DOHH2 (cell line): ENCODE results near the gene ZNF17.

ENCODE experiments used
- H3F3A ChIP-seq: fragments of 200-600 bp; sonication (generic), shearing (Covaris generic); 2 replicates; pipeline ENCODE4 v1.6.0; 2016; ENCODE audit warnings: antibody characterized with exemption, mild to moderate bottlenecking; ENCODE audit not compliant: control insufficient read depth, insufficient read depth
- H3K27ac ChIP-seq: fragments of 200-600 bp; sonication (generic); 2 replicates; pipeline ENCODE4 v1.5.1; 2014; ENCODE audit warnings: low read depth, mild to moderate bottlenecking, low read length, moderate library complexity
- H3K27me3 ChIP-seq: fragments of 200-600 bp; sonication (generic); 2 replicates; pipeline ENCODE4 v1.6.1; 2014; ENCODE audit warnings: mild to moderate bottlenecking, low read length, mixed read lengths; ENCODE audit not compliant: control insufficient read depth
- H3K36me3 ChIP-seq: fragments of 200-600 bp; sonication (generic); 2 replicates; pipeline ENCODE4 v1.6.1; 2014; ENCODE audit warnings: mild to moderate bottlenecking, low read length, moderate library complexity, mixed read lengths; ENCODE audit not compliant: control insufficient read depth
- H3K4me1 ChIP-seq: fragments of 200-600 bp; sonication (generic); 2 replicates; pipeline ENCODE4 v1.6.1; 2014; ENCODE audit warnings: mild to moderate bottlenecking, low read length, mixed read lengths; ENCODE audit not compliant: control insufficient read depth
- H3K4me2 ChIP-seq: fragments of 200-600 bp; sonication (generic); 2 replicates; pipeline ENCODE4 v1.6.0; 2014; ENCODE audit warnings: mild to moderate bottlenecking, low read length, moderate library complexity
- H3K4me3 ChIP-seq: fragments of 200-600 bp; sonication (generic); 2 replicates; pipeline ENCODE4 v1.5.1; 2014; ENCODE audit warnings: mild to moderate bottlenecking, low read length, mixed read lengths
- H3K79me2 ChIP-seq: fragments of 200-600 bp; sonication (generic); 2 replicates; pipeline ENCODE4 v1.6.1; 2014; ENCODE audit warnings: mild to moderate bottlenecking, low read length, mixed read lengths; ENCODE audit not compliant: control insufficient read depth
- H3K9me2 ChIP-seq: fragments of 200-600 bp; sonication (generic); replicated peaks from 2 replicates; pipeline ENCODE4 v1.6.1; 2014; ENCODE audit warnings: mild to moderate bottlenecking, low read length, mixed read lengths; ENCODE audit not compliant: control insufficient read depth
- H3K9me3 ChIP-seq: fragments of 200-600 bp; sonication (generic); 2 replicates; pipeline ENCODE4 v1.6.1; 2014; ENCODE audit warnings: antibody characterized with exemption, low read length, mixed read lengths; ENCODE audit not compliant: control insufficient read depth, insufficient read depth
- H4K20me1 ChIP-seq: fragments of 200-600 bp; sonication (generic); 2 replicates; pipeline ENCODE4 v1.6.0; 2014; ENCODE audit warnings: low read depth, mild to moderate bottlenecking, antibody characterized with exemption, low read length, moderate library complexity; ENCODE audit not compliant: control insufficient read depth, insufficient read depth
- CTCF ChIP-seq: fragments of 200-600 bp; sonication (generic); IDR thresholded peaks from one replicate; pipeline ENCODE4 v1.5.1; 2014; ENCODE audit warnings: antibody characterized with exemption, mild to moderate bottlenecking, low read depth, low read length; ENCODE audit not compliant: poor library complexity, severe bottlenecking
- EZH2phosphoT487 ChIP-seq: fragments of 200-600 bp; sonication (generic); IDR thresholded peaks from 2 replicates; pipeline ENCODE4 v1.6.1; 2017; ENCODE audit warnings: borderline replicate concordance, mild to moderate bottlenecking, antibody characterized with exemption, low read length, moderate library complexity, mixed read lengths

The ZNF17 gene

DNA sequence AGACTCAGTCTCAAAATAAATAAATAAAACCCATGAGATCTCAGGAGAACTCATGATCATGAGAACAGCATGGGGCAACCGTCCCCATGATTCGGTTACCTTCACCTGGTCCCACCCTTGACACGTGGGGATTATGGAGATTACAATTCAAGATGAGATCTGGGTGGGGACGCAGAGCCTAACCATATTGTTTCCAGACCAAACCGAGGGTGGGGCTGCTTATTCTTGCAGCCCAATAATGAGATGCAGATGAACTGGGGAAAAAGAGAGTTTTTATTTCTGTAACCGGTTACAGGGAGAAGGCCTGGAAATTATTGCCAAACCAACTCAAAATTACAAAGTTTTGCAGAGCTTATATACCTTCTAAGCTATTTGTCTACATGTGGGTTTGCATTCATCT, 34.8 kb upstream of the ZNF17 start:
- peaks cover 45% of the 10 kb centered on the region; the same call in 1 of the 2 replicates for H3K9me3 ChIP-seq

DNA sequence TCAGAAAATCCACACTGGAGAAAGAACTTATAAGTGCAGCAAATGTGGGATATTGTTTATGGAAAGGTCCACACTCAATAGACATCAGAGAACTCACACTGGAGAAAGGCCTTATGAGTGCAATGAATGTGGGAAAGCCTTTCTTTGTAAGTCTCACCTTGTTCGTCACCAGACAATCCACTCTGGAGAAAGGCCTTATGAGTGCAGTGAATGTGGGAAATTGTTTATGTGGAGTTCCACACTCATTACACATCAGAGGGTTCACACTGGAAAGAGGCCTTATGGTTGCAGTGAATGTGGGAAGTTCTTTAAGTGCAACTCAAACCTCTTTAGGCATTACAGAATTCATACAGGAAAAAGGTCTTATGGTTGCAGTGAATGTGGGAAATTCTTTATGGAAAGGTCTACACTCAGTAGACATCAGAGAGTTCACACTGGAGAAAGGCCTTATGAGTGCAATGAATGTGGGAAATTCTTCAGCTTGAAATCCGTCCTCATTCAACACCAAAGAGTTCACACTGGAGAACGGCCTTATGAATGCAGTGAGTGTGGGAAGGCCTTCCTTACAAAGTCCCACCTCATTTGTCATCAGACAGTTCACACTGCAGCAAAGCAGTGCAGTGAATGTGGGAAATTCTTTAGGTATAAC, 33.3 kb upstream of the ZNF17 start:
- H3K4me1 ChIP-seq: no peaks in the 10 kb centered on the region
- H3K4me2 ChIP-seq: no peak overlapping the region
- H3K4me3 ChIP-seq: no peak overlapping the region
- H3F3A ChIP-seq: no peaks in the 10 kb centered on the region
- no peak for TF ChIP-seq CTCF
- TF ChIP-seq EZH2phosphoT487: no peak
- H4K20me1 ChIP-seq: no peaks in the 10 kb centered on the region
- no peaks in the 10 kb centered on the region for H3K27me3 ChIP-seq
- no peaks in the 10 kb centered on the region for H3K79me2 ChIP-seq
- H3K9me3 ChIP-seq: peaks cover 39% of the 10 kb centered on the region; the same call in 1 of the 2 replicates
- no peaks in the 10 kb centered on the region for H3K9me2 ChIP-seq
- H3K27ac ChIP-seq: no peak overlapping the region
- no peaks in the 10 kb centered on the region for H3K36me3 ChIP-seq

More for the DNA sequence above, 34.8 kb upstream of the ZNF17 start:
- Histone ChIP-seq H3K36me3 (no peaks in the 10 kb centered on the region), H3F3A (no peaks in the 10 kb centered on the region), H3K4me2 (no peak overlapping the region), H3K4me1 (no peaks in the 10 kb centered on the region), H3K27me3 (no peaks in the 10 kb centered on the region), H3K27ac (no peak overlapping the region), H4K20me1 (no peaks in the 10 kb centered on the region), H3K9me2 (no peaks in the 10 kb centered on the region), H3K79me2 (no peaks in the 10 kb centered on the region), H3K4me3 (no peak overlapping the region)
- TF ChIP-seq EZH2phosphoT487 (no peak), CTCF (no peak)

- Histone ChIP-seq H3K27ac (no peak overlapping the region), H3K4me2 (no peak overlapping the region), H3K36me3 (no peaks in the 10 kb centered on the region), H3K79me2 (no peaks in the 10 kb centered on the region), H3K9me3 (peaks cover 33% of the 10 kb centered on the region; the same call in 1 of the 2 replicates), H3K27me3 (no peaks in the 10 kb centered on the region), H3F3A (no peaks in the 10 kb centered on the region), H3K4me3 (no peak overlapping the region), H3K9me2 (no peaks in the 10 kb centered on the region), H4K20me1 (no peaks in the 10 kb centered on the region), H3K4me1 (no peaks in the 10 kb centered on the region)
- no peak for TF ChIP-seq CTCF
- TF ChIP-seq EZH2phosphoT487: no peak
These were observed 30.0 kb upstream of the ZNF17 start for GRCh38 chr19:57380923-57381322.
